GM12878 (cell line): ENCODE results near the gene PLEKHS1. TPM values are rescaled to one million over a fixed set of nuclear protein-coding genes. Genes with fewer than 3 reads are reported as not detected.
A peak's percentile ranks its signal among the peaks of the same experiment; 100 is the strongest.

Source experiments
- ATAC-seq: fragments of 200-7000 bp; cut with Tn5 transposase; 3 replicates; pipeline ENCODE4 v1.9.1; 2020; ENCODE audit warnings: mild to moderate bottlenecking, moderate library complexity
- BruUV-seq: library from RNA; stranded (reverse); fragments of 400-500 nt; replicated peaks from 2 replicates; lab custom pipeline; 2021; lab: Mats Ljungman, UMichigan
- CTCF ChIA-PET: fragments of 300-600 bp; sonication (Branson Sonifier 250); formaldehyde crosslinking; extraction: SDS; loops from one replicate; lab custom pipeline; 2021; ENCODE audit warnings: inconsistent platforms; lab: Yijun Ruan, JAX
- POLR2A ChIA-PET: fragments of 350-600 bp; formaldehyde crosslinking; extraction: SDS; loops from one replicate; lab custom pipeline; 2021; ENCODE audit warnings: inconsistent platforms; lab: Charles Lee
- RAD21 ChIA-PET: fragments of 300-600 bp; sonication (Branson Sonifier 250); formaldehyde crosslinking; loops from one replicate; lab custom pipeline; 2023; ENCODE audit warnings: antibody characterized with exemption; ENCODE audit not compliant: unreplicated experiment; lab: Charles Lee
- SMC1A ChIA-PET: fragments of 300-600 bp; sonication (Branson Sonifier 250); formaldehyde crosslinking; loops from one replicate; lab custom pipeline; 2023; ENCODE audit not compliant: unreplicated experiment, uncharacterized antibody; lab: Charles Lee
- DNase-seq: peaks from one replicate; pipeline ENCODE4 v3.0.0-alpha.2; 2011; ENCODE audit warnings: low read depth, low spot score
- FAIRE-seq: peaks from 3 replicates; lab custom pipeline; 2011; peaks lifted over from hg19 to GRCh38; lab: Jason Lieb, UNC
- H2AFZ ChIP-seq: 2 replicates; pipeline ENCODE4 v1.6.0; 2011; ENCODE audit warnings: low read depth, low read length, control low read depth; ENCODE audit not compliant: control insufficient read depth
- H3K27ac ChIP-seq: 2 replicates; pipeline ENCODE4 v1.5.1; 2011; ENCODE audit warnings: control low read depth; ENCODE audit not compliant: control insufficient read depth, insufficient read depth
- H3K27me3 ChIP-seq, 2 experiments: replicated peaks in 1 of 2; 2 replicates each; pipeline versions ENCODE4 v1.6.0 to v1.6.1; 2011; ENCODE audit warnings: low read length in 1 of 2; ENCODE audit not compliant: control insufficient read depth in 2 of 2, insufficient read depth in 2 of 2
- H3K36me3 ChIP-seq, 2 experiments: 2 replicates each; pipeline ENCODE4 v1.5.1; 2011; ENCODE audit warnings: low read length in 1 of 2; ENCODE audit not compliant: control insufficient read depth in 2 of 2, insufficient read depth in 2 of 2
- H3K4me1 ChIP-seq: 2 replicates; pipeline ENCODE4 v1.6.1; 2011; ENCODE audit warnings: mild to moderate bottlenecking, low read length, moderate library complexity, mixed read lengths; ENCODE audit not compliant: control insufficient read depth, insufficient read depth
- H3K4me2 ChIP-seq: 2 replicates; pipeline ENCODE4 v1.6.0; 2011; ENCODE audit warnings: control low read depth; ENCODE audit not compliant: control insufficient read depth, insufficient read depth
- H3K4me3 ChIP-seq: fragments of 200-600 bp; sonication (generic); 2 replicates; pipeline ENCODE4 v1.5.1; 2016
- H3K79me2 ChIP-seq: 2 replicates; pipeline ENCODE4 v1.6.0; 2011; ENCODE audit warnings: low read length; ENCODE audit not compliant: control insufficient read depth, insufficient read depth
- H3K9ac ChIP-seq: 2 replicates; pipeline ENCODE4 v1.8.0; 2011; ENCODE audit warnings: low read length, control low read depth, mixed read lengths; ENCODE audit not compliant: control insufficient read depth, insufficient read depth
- H3K9me3 ChIP-seq: replicated peaks from 3 replicates; pipeline ENCODE4 v1.5.1; 2011; ENCODE audit warnings: mild to moderate bottlenecking, low read length; ENCODE audit not compliant: control insufficient read depth, insufficient read depth
- H4K20me1 ChIP-seq: 2 replicates; pipeline ENCODE4 v1.6.0; 2011; ENCODE audit not compliant: control insufficient read depth, insufficient read depth
- ATF2 ChIP-seq: IDR thresholded peaks from 2 replicates; pipeline ENCODE4 v1.6.1; 2012; ENCODE audit warnings: low read length, inconsistent platforms
- BHLHE40 ChIP-seq, 2 experiments: fragments of 450-650 bp in 1 of 2; IDR thresholded peaks; 2 replicates each; pipeline ENCODE4 v1.6.1; 2011 to 2017; ENCODE audit warnings: low read depth in 2 of 2, borderline replicate concordance in 1 of 2, improper control_type of control experiment in 1 of 2, low read length in 1 of 2, mild to moderate bottlenecking in 1 of 2
- BRCA1 ChIP-seq: IDR thresholded peaks from 2 replicates; pipeline ENCODE4 v1.6.1; 2011; ENCODE audit warnings: low read depth, low read length, improper control_type of control experiment
- FOXM1 ChIP-seq: IDR thresholded peaks from 2 replicates; pipeline ENCODE4 v1.6.1; 2012; ENCODE audit warnings: low read depth, mild to moderate bottlenecking, inconsistent platforms, low read length, moderate library complexity
- HDAC2 ChIP-seq: fragments of 200-600 bp; sonication (generic); IDR thresholded peaks from 2 replicates; pipeline ENCODE4 v1.6.1; 2017
- KLF5 ChIP-seq: fragments of 450-650 bp; IDR thresholded peaks from 2 replicates; pipeline ENCODE4 v1.6.1; 2014; ENCODE audit warnings: mild to moderate bottlenecking; ENCODE audit not compliant: partially characterized antibody
- PAX5 ChIP-seq: IDR thresholded peaks from 2 replicates; pipeline ENCODE4 v1.6.1; 2011; ENCODE audit warnings: low read depth, low read length, borderline replicate concordance
- PAX8 ChIP-seq: fragments of 450-650 bp; IDR thresholded peaks from 2 replicates; pipeline ENCODE4 v1.6.1; 2017; ENCODE audit warnings: mild to moderate bottlenecking, moderate library complexity
- POLR2A ChIP-seq: IDR thresholded peaks from 2 replicates; pipeline ENCODE4 v1.6.1; 2011; ENCODE audit warnings: low read depth, mild to moderate bottlenecking, low read length
- SRF ChIP-seq, 2 experiments: IDR thresholded peaks; 2 replicates each; pipeline ENCODE4 v1.6.1; 2011; ENCODE audit warnings: low read depth in 2 of 2, low read length in 2 of 2, mild to moderate bottlenecking in 1 of 2, moderate library complexity in 1 of 2
- STAT3 ChIP-seq: IDR thresholded peaks from 2 replicates; pipeline ENCODE4 v1.6.1; 2011; ENCODE audit warnings: low read depth, low read length, improper control_type of control experiment
- TAF1 ChIP-seq: IDR thresholded peaks from 2 replicates; pipeline ENCODE4 v1.6.1; 2011; ENCODE audit warnings: mild to moderate bottlenecking, low read depth, low read length, borderline replicate concordance
- ZBTB4 ChIP-seq: fragments of 450-650 bp; formaldehyde crosslinking; IDR thresholded peaks from 2 replicates; pipeline ENCODE4 v1.4.0; 2022; ENCODE audit warnings: mild to moderate bottlenecking, moderate library complexity
- ZSCAN29 ChIP-seq: fragments of 450-650 bp; IDR thresholded peaks from 2 replicates; pipeline ENCODE4 v1.6.1; 2017; ENCODE audit warnings: mild to moderate bottlenecking, moderate library complexity
- WGBS: methylation state at CpG from one replicate; pipeline ENCODE4 v1.1.6; 2016; ENCODE audit warnings: low lambda C conversion rate; ENCODE audit not compliant: insufficient replicate concordance, insufficient coverage; ENCODE audit errors: missing lambda C conversion rate; 5-methylcytosine and 5-hydroxymethylcytosine counted together
- in situ Hi-C: fragments of 300-500 bp; cut with MboI; formaldehyde crosslinking; loops from 9 replicates; pipeline ENCODE4 v1.14.3; 2018; ENCODE audit warnings: mixed read lengths
- intact Hi-C: fragments of 100-400 bp; cut with micrococcal nuclease; formaldehyde crosslinking; loops from one replicate; pipeline ENCODE4 v1.14.2; 2022; ENCODE audit not compliant: unreplicated experiment
- polyA plus RNA-seq, 11 experiments: library from polyadenylated mRNA; depleted of rRNA in 4 of 11; unstranded in 6 of 11; stranded (reverse) in 5 of 11; fragments of >200 nt; fragmentation: Nextera tagmentation in 4 of 11; fragmentation: Illumina TruSeq in 1 of 11; extraction: Ambion mirVana in 4 of 11; extraction: Trizol in 1 of 11; gene quantifications; 1 replicate in 1 of 11; 2 replicates in 10 of 11; pipeline versions ENCODE4 v1.2.1 to v1.2.3, GENCODE V29; 2011 to 2016; ENCODE audit warnings: inconsistent platforms in 2 of 11, missing spikeins in 2 of 11, low read depth in 1 of 11
- total RNA-seq, 4 experiments: library from RNA; depleted of rRNA in 3 of 4; stranded (reverse); fragments of >200 nt in 3 of 4; fragmentation: Illumina TruSeq in 1 of 4; extraction: Trizol in 1 of 4; gene quantifications; 2 replicates each; pipeline versions ENCODE4 v1.2.1 to v1.2.3, GENCODE V29; 2013 to 2021
- TF ChIP-seq, protein P1 (sequence below): IDR thresholded peaks from 2 replicates; pipeline ENCODE4 v1.6.1; 2012; ENCODE audit warnings: low read depth, low read length, improper control_type of control experiment
- TF ChIP-seq, protein P2 (sequence below): fragments of 450-650 bp; IDR thresholded peaks from 2 replicates; pipeline ENCODE4 v1.6.1; 2016; ENCODE audit warnings: mild to moderate bottlenecking

Gene PLEKHS1
- total and polyA plus RNA-seq, 10 of the 15 experiments (the other 5 are each of a cell fraction or from before 2014, with no cell fraction given) = 0.04 to 0.17 TPM; not detected in 8

- TF ChIP-seq HDAC2 (no peak), KLF5 (no peak), SRF (IDR thresholded peaks at IDR 0.05; ENCODE audit: low read depth in 2 of 2, low read length in 2 of 2) (0 out of 4 replicates have a peak, but pooled peaks of 1 of the 2 experiments have one; percentile 7)
- TF ChIP-seq, protein P1, sequence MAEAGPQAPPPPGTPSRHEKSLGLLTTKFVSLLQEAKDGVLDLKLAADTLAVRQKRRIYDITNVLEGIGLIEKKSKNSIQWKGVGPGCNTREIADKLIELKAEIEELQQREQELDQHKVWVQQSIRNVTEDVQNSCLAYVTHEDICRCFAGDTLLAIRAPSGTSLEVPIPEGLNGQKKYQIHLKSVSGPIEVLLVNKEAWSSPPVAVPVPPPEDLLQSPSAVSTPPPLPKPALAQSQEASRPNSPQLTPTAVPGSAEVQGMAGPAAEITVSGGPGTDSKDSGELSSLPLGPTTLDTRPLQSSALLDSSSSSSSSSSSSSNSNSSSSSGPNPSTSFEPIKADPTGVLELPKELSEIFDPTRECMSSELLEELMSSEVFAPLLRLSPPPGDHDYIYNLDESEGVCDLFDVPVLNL = no peak
These were observed 37.2 kb downstream of the PLEKHS1 start (continued) for GRCh38 chr10:113788604-113789083.

- Histone ChIP-seq H3K27ac (no peak overlapping the region), H3K36me3 (no peaks in the 10 kb centered on the region), H3K27me3 (no peaks in the 10 kb centered on the region), H3K4me2 (no peak overlapping the region)
- no peak for FAIRE-seq
- POLR2A ChIA-PET = interaction anchor here (0.6 kb wide), 1 partner anchor 376 kb away, joined by 3 read pairs; no protein-coding TSS in a partner anchor
- TF ChIP-seq FOXM1 (no peak), POLR2A (no peak), BRCA1 (no peak), PAX5 (no peak), PAX8 (no peak), BHLHE40 (IDR thresholded peaks at IDR 0.05; ENCODE audit: borderline replicate concordance in 1 of 2, low read depth in 2 of 2, low read length in 1 of 2) (no peak), ZSCAN29 (no peak), ZBTB4 (CRISPR knock-in tag) (no peak), TAF1 (no peak), STAT3 (no peak), ATF2 (no peak)
- TF ChIP-seq, protein P2, sequence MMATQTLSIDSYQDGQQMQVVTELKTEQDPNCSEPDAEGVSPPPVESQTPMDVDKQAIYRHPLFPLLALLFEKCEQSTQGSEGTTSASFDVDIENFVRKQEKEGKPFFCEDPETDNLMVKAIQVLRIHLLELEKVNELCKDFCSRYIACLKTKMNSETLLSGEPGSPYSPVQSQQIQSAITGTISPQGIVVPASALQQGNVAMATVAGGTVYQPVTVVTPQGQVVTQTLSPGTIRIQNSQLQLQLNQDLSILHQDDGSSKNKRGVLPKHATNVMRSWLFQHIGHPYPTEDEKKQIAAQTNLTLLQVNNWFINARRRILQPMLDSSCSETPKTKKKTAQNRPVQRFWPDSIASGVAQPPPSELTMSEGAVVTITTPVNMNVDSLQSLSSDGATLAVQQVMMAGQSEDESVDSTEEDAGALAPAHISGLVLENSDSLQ = no peak
- TF ChIP-seq, all 136 proteins: peak for 0
- ChIA-PET CTCF (interaction anchor here (0.9 to 2.9 kb wide), 2 partner anchors 8 to 112 kb away, joined by 3 to 12 read pairs; no protein-coding TSS in a partner anchor), SMC1A (interaction anchor here (1.0 to 3.5 kb wide), 4 partner anchors 7 to 312 kb away, joined by 4 to 8 read pairs (median 4); no protein-coding TSS in a partner anchor), RAD21 (interaction anchor here (0.9 kb wide), 1 partner anchor 87 kb away, joined by 3 read pairs; no protein-coding TSS in a partner anchor)
- ATAC-seq (no peak), DNase-seq (no peak)
- Histone ChIP-seq H3K4me1 (peaks cover 6% of the 10 kb centered on the region; the same call in 1 of the 2 replicates), H4K20me1 (no peaks in the 10 kb centered on the region), H3K79me2 (no peaks in the 10 kb centered on the region), H2AFZ (no peak overlapping the region), H3K4me3 (no peak overlapping the region), H3K9ac (no peak overlapping the region), H3K9me3 (no peaks in the 10 kb centered on the region)
- intact Hi-C loops = loop anchor here (10.0 kb wide), 1 partner anchor 123 kb away; no protein-coding TSS in a partner anchor
- WGBS = 0% methylated on average over 2 of the region's 2 CpGs
- no TSS peak for BruUV-seq
- in situ Hi-C loops = no loop called here
These were observed 40.2 kb downstream of the PLEKHS1 start for GRCh38 chr10:113791691-113792090.
